GM19193 (cell line): Measurements from ENCODE around the gene PNPO.

Experiments used
- POLR2A ChIP-seq: IDR thresholded peaks from 4 replicates; pipeline ENCODE4 v1.6.1; 2011; ENCODE audit not compliant: insufficient read depth, insufficient read length; ENCODE audit errors: extremely low read depth

Gene PNPO

GRCh38 chr17:47914306-47914948, 26.9 kb upstream of the PNPO start:
- no peak for TF ChIP-seq POLR2A

GRCh38 chr17:47915776-47916398, 25.5 kb upstream of the PNPO start:
- no peak for TF ChIP-seq POLR2A

- no peak for TF ChIP-seq POLR2A
Observed at GRCh38 chr17:47916489-47917208, 24.7 kb upstream of the PNPO start.

GRCh38 chr17:47917581-47917980, 23.8 kb upstream of the PNPO start:
- no peak for TF ChIP-seq POLR2A

GRCh38 chr17:47918006-47918405, 23.4 kb upstream of the PNPO start:
- TF ChIP-seq POLR2A = no peak

- no peak for TF ChIP-seq POLR2A
Observed at GRCh38 chr17:47918991-47919390, 22.4 kb upstream of the PNPO start.

GRCh38 chr17:47924785-47925677, 16.3 kb upstream of the PNPO start:
- TF ChIP-seq POLR2A = no peak

- TF ChIP-seq POLR2A = no peak
Observed at GRCh38 chr17:47925678-47925988, 15.7 kb upstream of the PNPO start.

- TF ChIP-seq POLR2A = no peak
Observed at GRCh38 chr17:47927821-47928400, 13.5 kb upstream of the PNPO start.

- TF ChIP-seq POLR2A = no peak
Observed at GRCh38 chr17:47928415-47928814, 13.0 kb upstream of the PNPO start.

- no peak for TF ChIP-seq POLR2A
Observed at GRCh38 chr17:47929218-47930000, 12.0 kb upstream of the PNPO start.

- no peak for TF ChIP-seq POLR2A
Observed at GRCh38 chr17:47931848-47932247, 9.5 kb upstream of the PNPO start.

GRCh38 chr17:47934856-47935255, 6.5 kb upstream of the PNPO start:
- no peak for TF ChIP-seq POLR2A

GRCh38 chr17:47935961-47936360, 5.4 kb upstream of the PNPO start:
- no peak for TF ChIP-seq POLR2A
